Dendritic cell treated with granulocyte-macrophage colony-stimulating factor and Interleukin-4, amounts not matched to agents 40 ng/mL and 50 ng/mL, for 4 days (primary cell): ENCODE measurements around the gene ATR.
A peak's percentile ranks its signal among the peaks of the same experiment; 100 is the strongest.
"Not testable (repeated sequence)": the region's sequence is repeated elsewhere in the genome, so short reads cannot be mapped to it uniquely, and the experiment has no call there.

Source experiments
- H3K27ac Mint-ChIP-seq: one replicate; pipeline ENCODE4 v1.8.0; 2022; ENCODE audit warnings: mild to moderate bottlenecking, mixed read lengths
- H3K27me3 Mint-ChIP-seq: one replicate; pipeline ENCODE4 v1.8.0; 2022; ENCODE audit warnings: mild to moderate bottlenecking, mixed read lengths
- H3K36me3 Mint-ChIP-seq: one replicate; pipeline ENCODE4 v1.8.0; 2022; ENCODE audit warnings: low read depth, mixed read lengths
- H3K4me1 Mint-ChIP-seq: one replicate; pipeline ENCODE4 v1.8.0; 2022; ENCODE audit warnings: low read depth, mixed read lengths
- H3K4me3 Mint-ChIP-seq: one replicate; pipeline ENCODE4 v1.8.0; 2022; ENCODE audit warnings: mild to moderate bottlenecking, moderate library complexity, mixed read lengths
- H3K9me3 Mint-ChIP-seq: one replicate; pipeline ENCODE4 v1.8.0; 2022; ENCODE audit warnings: mixed read lengths
- intact Hi-C: fragments of 100-400 bp; cut with micrococcal nuclease; formaldehyde crosslinking; loops from one replicate; pipeline ENCODE4 v1.15.0; 2022

The ATR gene

DNA sequence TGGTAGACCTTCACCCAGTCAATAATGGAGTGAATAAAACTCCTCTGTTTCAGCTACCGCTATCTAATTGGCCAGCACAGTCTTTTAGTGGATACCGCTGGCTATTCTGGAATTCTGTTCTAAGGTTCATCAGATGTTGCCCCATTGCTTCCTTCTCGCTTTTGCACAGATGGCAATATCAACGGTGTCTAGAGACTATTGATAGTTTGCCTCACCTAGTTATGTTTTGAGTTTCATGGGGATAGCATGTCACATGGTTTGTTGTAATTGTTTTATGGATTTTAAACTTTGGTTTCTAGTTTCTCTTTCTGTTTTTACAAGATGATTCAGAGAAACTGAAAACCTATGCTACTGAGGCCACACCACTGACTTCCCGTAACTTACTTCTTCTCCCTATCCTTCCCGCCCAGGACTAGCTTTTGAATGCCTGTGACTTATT lies 132.7 kb downstream of the ATR start:
- Mint-ChIP-seq H3K4me3 (peak overlapping the region; percentile 97), H3K4me1 (peaks cover 35% of the 10 kb centered on the region), H3K27me3 (no peaks in the 10 kb centered on the region)

DNA sequence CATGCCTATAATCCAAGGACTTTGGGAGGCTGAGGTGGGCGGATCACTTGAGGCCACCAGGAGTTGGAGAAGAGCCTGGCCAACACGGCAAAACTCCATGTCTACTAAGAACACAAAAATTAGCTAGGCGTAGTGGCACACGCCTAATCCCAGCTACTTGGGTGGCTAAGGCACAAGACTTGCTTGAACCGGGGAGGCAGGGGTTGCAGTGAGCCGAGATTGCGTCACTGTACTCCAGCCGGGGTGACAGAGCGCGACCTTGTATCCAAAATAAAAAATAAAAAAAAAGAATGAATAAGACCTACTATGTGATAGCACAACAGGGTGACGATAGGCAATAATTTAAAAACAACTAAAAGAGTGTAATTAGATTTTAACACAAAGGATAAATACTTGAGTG lies 134.2 kb downstream of the ATR start:
- intact Hi-C loops: no loop called here
- no peak overlapping the region for H3K27ac Mint-ChIP-seq
- no peaks in the 10 kb centered on the region for H3K9me3 Mint-ChIP-seq
- H3K4me3 Mint-ChIP-seq: no peak overlapping the region
- H3K4me1 Mint-ChIP-seq: peaks cover 37% of the 10 kb centered on the region
- no peaks in the 10 kb centered on the region for H3K27me3 Mint-ChIP-seq
- peaks cover 36% of the 10 kb centered on the region for H3K36me3 Mint-ChIP-seq

More for the DNA sequence above, 132.7 kb downstream of the ATR start:
- H3K27ac Mint-ChIP-seq: peak overlapping the region; percentile 99
- no peaks in the 10 kb centered on the region for H3K9me3 Mint-ChIP-seq
- intact Hi-C loops: loop anchor here (2.0 to 5.0 kb wide), 3 partner anchors 131 to 569 kb away; partner anchors contain the start of genes ATP1B3, ATR and U2SURP
- H3K36me3 Mint-ChIP-seq: peaks cover 46% of the 10 kb centered on the region

DNA sequence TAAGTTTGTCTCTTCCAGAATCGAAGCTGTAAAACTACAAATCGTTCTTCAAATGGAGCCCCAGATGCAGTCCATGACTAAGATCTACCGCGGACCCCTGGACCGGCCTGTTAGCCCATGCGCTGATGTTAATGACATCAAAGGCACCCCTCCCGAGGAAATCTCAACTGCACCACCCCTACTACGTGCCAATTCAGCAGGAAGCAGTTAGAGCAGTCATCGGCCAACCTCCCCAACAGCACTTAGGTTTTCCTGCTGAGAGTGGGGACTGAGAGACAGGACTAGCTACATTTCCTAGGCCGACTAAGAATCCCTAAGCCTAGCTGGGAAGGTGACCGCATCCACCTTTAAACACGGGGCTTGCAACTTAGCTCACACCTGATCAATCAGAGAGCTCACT lies 135.5 kb downstream of the ATR start:
- peaks cover 48% of the 10 kb centered on the region for H3K4me1 Mint-ChIP-seq
- not testable (repeated sequence) for H3K27ac Mint-ChIP-seq

DNA sequence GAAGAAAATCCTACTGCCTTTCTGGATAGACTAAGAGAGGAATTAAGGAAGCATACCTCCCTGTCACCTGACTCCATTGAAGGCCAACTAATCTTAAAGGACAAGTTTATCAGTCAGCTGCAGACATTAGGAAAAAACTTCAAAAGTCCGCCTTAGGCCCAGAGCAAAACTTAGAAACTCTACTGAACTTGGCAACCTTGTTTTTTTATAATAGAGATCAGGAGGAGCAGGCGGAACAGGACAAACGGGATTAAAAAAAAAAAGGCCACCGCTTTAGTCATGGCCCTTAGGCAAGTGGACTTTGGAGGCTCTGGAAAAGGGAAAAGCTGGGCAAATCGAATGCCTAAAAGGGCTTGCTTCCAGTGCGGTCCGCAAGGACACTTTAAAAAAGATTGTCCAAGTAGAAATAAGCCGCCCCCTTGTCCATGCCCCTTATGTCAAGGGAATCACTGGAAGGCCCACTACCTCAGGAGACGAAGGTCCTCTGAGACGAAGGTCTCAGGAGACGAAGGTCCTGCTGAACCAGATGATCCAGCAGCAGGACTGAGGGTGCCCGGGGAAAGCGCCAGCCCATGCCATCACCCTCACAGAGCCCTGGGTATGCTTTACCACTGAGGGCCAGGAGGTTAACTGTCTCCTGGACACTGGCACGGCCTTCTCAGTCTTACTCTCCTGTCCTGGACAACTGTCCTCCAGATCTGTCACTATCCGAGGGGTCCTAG lies 138.9 kb downstream of the ATR start:
- H3K9me3 Mint-ChIP-seq, H3K27ac Mint-ChIP-seq, H3K4me3 Mint-ChIP-seq, H3K27me3 Mint-ChIP-seq, intact Hi-C loops: not testable (repeated sequence)
- peaks cover 27% of the 10 kb centered on the region for H3K36me3 Mint-ChIP-seq
- H3K4me1 Mint-ChIP-seq: peaks cover 35% of the 10 kb centered on the region

More for the DNA sequence above, 135.5 kb downstream of the ATR start:
- H3K9me3 Mint-ChIP-seq, intact Hi-C loops, H3K27me3 Mint-ChIP-seq, H3K4me3 Mint-ChIP-seq: not testable (repeated sequence)
- H3K36me3 Mint-ChIP-seq: peaks cover 33% of the 10 kb centered on the region

DNA sequence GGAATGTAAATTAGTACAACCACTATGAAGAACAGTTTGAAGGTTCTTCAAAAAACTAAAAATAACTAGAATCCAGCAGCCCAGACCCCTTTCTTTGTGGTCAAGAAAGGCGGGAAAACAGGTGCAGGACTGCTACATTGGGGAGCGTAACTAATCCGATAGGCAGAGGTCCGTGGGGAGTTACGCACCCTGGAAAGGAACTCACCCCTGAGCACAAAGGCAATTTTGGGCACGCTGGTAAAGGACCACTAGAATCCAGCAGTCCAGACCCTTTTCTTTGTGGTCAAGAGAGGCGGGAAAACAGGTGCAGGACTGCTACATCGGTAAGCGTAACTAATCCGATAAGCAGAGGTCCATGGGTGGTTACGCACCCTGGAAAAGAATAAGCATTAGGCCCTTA lies 140.4 kb downstream of the ATR start:
- H3K4me1 Mint-ChIP-seq: peaks cover 28% of the 10 kb centered on the region
- intact Hi-C loops, H3K27me3 Mint-ChIP-seq, H3K4me3 Mint-ChIP-seq, H3K27ac Mint-ChIP-seq, H3K9me3 Mint-ChIP-seq: not testable (repeated sequence)
- H3K36me3 Mint-ChIP-seq: peaks cover 21% of the 10 kb centered on the region

DNA sequence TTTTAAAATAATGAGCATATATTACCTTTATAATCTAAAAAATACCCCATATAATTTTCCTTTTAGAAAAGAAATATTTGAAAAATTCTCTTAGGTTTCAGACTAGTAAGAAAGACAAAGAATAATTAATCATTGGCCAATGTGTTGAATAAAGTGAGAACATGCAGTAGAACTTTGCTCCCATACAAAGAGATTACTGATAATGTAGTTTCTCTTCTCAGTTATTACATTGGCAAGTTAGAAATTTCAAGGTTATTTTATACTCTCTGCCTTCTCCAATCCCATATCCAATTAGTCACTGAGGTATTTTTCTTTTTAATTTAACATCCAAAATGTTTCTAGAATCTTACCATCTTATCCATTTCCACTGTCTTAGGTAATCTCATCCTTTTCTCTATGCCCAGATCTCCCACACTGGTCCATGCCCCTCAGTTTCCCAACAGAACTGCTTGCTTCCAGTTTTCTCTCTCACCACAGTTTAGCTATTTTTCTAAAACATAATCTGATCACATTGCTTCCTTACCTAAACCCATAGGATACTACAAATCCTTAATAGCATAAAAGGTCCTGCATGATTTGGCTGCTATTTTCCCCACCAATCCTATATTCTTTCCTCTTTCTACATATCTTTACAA lies 141.5 kb downstream of the ATR start:
- Mint-ChIP-seq H3K4me1 (peaks cover 24% of the 10 kb centered on the region), H3K9me3 (no peaks in the 10 kb centered on the region), H3K36me3 (peaks cover 25% of the 10 kb centered on the region), H3K27me3 (no peaks in the 10 kb centered on the region), H3K27ac (no peak overlapping the region), H3K4me3 (no peak overlapping the region)
- intact Hi-C loops: no loop called here

DNA sequence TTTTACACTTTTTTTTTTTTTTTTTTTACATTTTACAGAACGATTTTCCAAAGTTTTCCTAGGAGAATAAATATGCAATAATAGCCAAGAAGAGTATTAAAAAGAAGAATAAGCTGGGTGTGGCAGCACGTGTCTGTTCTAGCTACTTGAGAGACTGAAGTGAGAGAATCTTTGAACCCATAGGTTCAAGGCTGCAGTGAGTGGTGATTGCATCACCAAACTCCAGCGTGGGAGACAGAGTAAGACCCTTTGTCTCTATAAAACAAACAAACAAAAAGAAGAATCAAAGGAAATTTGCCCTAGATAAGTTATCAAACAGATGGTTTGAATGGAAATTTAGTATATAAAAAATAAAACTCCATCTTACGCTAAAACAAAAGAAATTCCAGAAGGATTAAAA lies 144.0 kb downstream of the ATR start:
- no peak overlapping the region for H3K4me3 Mint-ChIP-seq
- intact Hi-C loops: no loop called here
- peaks cover 41% of the 10 kb centered on the region for H3K36me3 Mint-ChIP-seq
- peaks cover 24% of the 10 kb centered on the region for H3K4me1 Mint-ChIP-seq
- H3K27ac Mint-ChIP-seq: no peak overlapping the region
- H3K27me3 Mint-ChIP-seq: no peaks in the 10 kb centered on the region
- H3K9me3 Mint-ChIP-seq: no peaks in the 10 kb centered on the region

DNA sequence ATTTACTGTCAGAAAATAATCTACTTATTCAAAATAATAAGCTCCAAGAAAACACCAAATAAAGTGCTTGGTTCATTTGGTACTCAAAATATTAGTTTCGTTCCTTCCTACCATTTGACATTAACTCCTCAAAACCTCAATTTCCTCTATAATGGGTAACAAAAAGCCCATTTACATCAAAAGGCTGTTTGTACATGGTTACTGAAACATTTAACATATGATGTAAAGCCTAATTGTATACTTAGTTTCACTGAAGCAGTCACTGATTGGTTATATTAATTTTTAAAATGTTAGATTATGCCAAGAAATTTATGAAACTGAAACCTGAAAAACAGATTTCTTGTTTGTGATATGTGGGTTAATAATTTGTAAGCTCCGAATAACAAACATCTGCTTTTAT lies 145.4 kb downstream of the ATR start:
- intact Hi-C loops: no loop called here
- Mint-ChIP-seq H3K27ac (no peak overlapping the region), H3K4me3 (no peak overlapping the region), H3K27me3 (no peaks in the 10 kb centered on the region), H3K9me3 (no peaks in the 10 kb centered on the region), H3K36me3 (peaks cover 55% of the 10 kb centered on the region), H3K4me1 (peaks cover 12% of the 10 kb centered on the region)

DNA sequence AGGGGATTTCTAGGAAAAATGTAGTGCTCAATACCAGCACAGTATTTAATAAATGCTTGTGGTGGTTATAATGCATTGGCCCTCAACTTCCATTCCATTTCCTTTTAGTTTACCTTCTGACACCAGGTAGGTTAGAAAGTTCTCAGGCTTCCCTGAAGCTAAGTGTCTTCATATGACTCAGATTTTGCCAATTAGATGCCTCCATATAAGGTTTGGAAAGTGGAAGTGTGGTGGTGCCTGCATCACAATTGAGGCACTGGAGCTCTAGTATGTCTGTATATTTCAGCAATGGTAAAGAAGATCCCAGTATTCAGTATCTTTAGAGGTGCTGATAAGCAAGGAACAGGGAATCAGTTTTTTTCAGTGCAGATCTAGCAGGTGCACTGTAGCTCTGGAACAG lies 149.0 kb downstream of the ATR start:
- no peaks in the 10 kb centered on the region for H3K27me3 Mint-ChIP-seq
- intact Hi-C loops: no loop called here
- peaks cover 57% of the 10 kb centered on the region for H3K36me3 Mint-ChIP-seq

DNA sequence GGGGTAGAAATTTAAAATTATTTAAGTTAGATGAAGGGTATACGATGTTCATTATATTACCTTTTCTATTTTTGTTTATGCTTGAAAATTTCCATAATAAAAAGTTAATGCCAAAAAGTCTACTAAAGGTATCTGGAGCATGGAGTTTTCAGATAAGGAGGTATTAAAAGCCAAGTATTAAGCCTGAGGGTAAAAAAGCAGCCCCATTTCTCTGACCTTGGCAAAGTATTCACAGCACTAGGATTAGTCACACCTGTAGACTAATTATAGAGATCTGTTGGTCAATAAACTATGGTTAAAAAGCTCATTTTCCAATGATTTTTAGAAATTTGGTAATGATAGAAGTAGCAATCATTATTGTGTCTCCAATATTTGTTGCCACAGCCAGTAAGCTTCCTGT lies 153.8 kb downstream of the ATR start:
- H3K9me3 Mint-ChIP-seq: no peaks in the 10 kb centered on the region
- H3K27ac Mint-ChIP-seq: no peak overlapping the region
- no peaks in the 10 kb centered on the region for H3K4me1 Mint-ChIP-seq
- peaks cover 67% of the 10 kb centered on the region for H3K36me3 Mint-ChIP-seq
- no peaks in the 10 kb centered on the region for H3K27me3 Mint-ChIP-seq
- intact Hi-C loops: no loop called here
- H3K4me3 Mint-ChIP-seq: no peak overlapping the region

More for the DNA sequence above, 149.0 kb downstream of the ATR start:
- no peaks in the 10 kb centered on the region for H3K4me1 Mint-ChIP-seq
- no peak overlapping the region for H3K4me3 Mint-ChIP-seq
- no peak overlapping the region for H3K27ac Mint-ChIP-seq
- H3K9me3 Mint-ChIP-seq: no peaks in the 10 kb centered on the region

DNA sequence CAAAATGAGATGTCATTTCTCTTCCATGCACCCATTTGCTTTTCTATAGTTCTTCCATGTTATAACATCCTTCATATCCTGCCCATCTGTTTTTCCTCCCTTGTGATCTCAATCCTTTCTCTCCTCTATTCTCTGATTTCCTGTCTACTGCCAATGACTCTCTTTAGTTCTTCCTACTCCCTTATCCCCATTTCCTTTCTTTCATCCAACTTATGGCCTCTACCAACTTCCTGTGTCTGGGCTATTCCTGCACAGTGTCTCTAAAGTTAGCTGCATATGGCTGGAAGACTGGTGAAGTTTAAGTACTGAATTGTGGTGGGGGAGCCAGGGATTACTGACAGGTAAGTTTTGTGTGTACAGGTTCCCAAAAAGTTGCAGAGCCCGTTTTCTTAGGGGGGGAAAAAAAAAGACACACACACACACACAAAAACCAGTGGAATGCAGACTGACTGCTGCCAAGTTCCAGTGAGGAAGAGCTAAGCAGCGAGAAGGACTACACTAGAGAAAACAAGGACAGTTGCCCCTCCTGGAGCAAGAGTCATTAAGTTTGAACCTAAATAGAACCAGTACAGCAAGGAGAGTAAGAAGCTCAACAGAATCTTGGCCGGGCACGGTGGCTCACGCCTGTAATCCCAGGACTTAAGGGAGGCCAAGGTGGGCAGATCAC lies 159.5 kb downstream of the ATR start:
- H3K27ac Mint-ChIP-seq: no peak overlapping the region
- H3K36me3 Mint-ChIP-seq: peaks cover 85% of the 10 kb centered on the region
- H3K4me3 Mint-ChIP-seq: no peak overlapping the region
- no peaks in the 10 kb centered on the region for H3K27me3 Mint-ChIP-seq
- no peaks in the 10 kb centered on the region for H3K9me3 Mint-ChIP-seq
- intact Hi-C loops: no loop called here
- no peaks in the 10 kb centered on the region for H3K4me1 Mint-ChIP-seq

DNA sequence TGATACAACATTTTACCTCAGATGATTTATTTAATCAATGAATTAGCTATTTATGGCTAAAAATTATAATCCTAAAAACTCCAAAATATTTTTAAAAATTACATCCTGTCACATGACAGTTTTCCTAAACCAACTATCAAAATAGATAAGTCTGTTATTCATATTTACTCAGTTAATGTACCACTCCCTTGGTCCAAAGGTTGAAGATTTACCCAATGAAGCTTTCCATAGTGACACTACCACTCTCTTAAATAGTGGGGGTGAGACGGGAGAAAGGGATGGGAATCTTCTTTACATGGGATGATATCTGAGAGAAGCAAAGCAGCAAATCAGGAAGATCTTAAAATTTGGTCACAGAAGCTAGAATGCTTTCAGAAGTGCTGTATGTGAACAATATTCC lies 161.2 kb downstream of the ATR start:
- Mint-ChIP-seq H3K27me3 (no peaks in the 10 kb centered on the region), H3K9me3 (no peaks in the 10 kb centered on the region), H3K4me3 (no peak overlapping the region), H3K27ac (no peak overlapping the region), H3K4me1 (no peaks in the 10 kb centered on the region), H3K36me3 (peaks cover 86% of the 10 kb centered on the region)
- intact Hi-C loops: no loop called here

DNA sequence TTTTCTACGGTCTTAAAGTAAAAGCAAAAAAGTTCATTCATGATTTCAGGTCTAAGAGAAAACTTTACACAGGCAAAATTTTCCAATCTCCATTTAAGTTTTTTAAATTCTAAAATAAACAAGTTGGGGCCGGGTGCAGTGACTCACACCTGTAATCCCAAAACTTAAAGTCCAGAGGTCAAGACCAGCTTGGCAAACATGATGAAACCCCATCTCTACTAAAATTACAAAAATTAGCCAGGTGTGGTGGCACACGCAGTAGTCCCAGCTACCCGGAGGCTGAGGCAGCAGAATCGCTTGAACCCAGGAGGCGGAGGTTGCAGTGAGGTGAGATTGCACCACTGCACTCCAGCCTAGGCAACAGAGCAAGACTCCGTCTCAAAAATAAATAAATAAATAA lies 178.0 kb downstream of the ATR start:
- H3K27me3 Mint-ChIP-seq, H3K4me1 Mint-ChIP-seq, H3K9me3 Mint-ChIP-seq, H3K4me3 Mint-ChIP-seq, H3K27ac Mint-ChIP-seq: not testable (repeated sequence)
- H3K36me3 Mint-ChIP-seq: peaks cover 79% of the 10 kb centered on the region
- intact Hi-C loops: loop anchor here (10.0 kb wide), 1 partner anchor 154 kb away; no protein-coding TSS in a partner anchor
